Memory B cell (primary cell): ENCODE measurements around the gene FDX1.

Experiments
- ATAC-seq: fragments of 150-1000 bp; cut with Tn5 transposase; 2 replicates; pipeline ENCODE4 v1.10.0; 2021; ENCODE audit warnings: low read depth, mild to moderate bottlenecking, moderate library complexity
- DNase-seq, 2 donors: peaks; one replicate each; pipeline ENCODE4 v3.0.0; 2022; ENCODE audit warnings: low spot score in 2 of 2
- H3K27ac Mint-ChIP-seq: one replicate; pipeline ENCODE4 v1.8.0; 2022; ENCODE audit warnings: mild to moderate bottlenecking, moderate library complexity, mixed read lengths
- H3K27me3 Mint-ChIP-seq: one replicate; pipeline ENCODE4 v1.8.0; 2022; ENCODE audit warnings: mixed read lengths
- H3K36me3 Mint-ChIP-seq: one replicate; pipeline ENCODE4 v1.8.0; 2022; ENCODE audit warnings: mild to moderate bottlenecking, mixed read lengths
- H3K4me1 Mint-ChIP-seq: one replicate; pipeline ENCODE4 v1.8.0; 2022; ENCODE audit warnings: mixed read lengths
- H3K4me3 Mint-ChIP-seq: one replicate; pipeline ENCODE4 v1.8.0; 2022; ENCODE audit warnings: mild to moderate bottlenecking, moderate library complexity, mixed read lengths
- H3K9me3 Mint-ChIP-seq: one replicate; pipeline ENCODE4 v1.8.0; 2022; ENCODE audit warnings: mixed read lengths

Gene FDX1

DNA sequence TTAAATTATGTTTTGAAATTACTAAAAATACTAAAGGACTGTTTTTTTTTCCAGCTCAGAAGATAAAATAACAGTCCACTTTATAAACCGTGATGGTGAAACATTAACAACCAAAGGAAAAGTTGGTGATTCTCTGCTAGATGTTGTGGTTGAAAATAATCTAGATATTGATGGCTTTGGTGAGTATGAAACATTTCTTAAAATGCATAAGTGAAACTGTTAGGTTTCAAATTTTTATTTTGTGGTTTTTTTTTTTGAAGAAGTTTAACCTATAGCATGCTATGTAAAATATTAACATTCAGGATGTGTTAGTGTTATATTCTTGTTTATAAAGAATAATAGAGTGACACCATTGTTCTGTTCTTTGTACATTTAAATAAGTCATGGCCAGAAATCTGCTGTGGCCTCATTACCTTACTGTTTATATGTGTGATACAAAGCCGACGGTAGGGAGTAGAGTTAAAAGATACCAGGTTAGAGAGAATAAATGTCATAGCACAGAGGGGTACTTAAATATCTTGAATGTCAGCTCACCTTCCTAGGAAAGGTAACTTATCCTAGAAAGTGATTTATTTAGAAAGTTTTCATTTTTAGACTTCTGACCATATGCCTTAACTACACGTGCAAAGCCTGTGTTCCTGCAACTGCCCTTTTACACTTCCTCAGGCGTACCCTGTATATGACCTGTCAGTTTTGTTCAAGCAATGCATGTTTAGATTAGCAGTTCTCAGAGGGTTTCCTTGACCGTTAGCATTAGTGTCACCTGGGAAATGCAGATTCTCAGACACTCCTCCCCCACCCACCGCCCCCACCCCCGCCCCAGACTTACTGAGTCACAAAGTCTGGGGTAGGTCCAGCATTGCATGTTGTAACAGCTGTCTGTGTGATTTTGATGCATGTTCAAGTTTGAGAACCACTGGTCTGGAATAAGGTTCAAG lies 6.3 kb downstream of the FDX1 start:
- Mint-ChIP-seq H3K27me3 (no peaks in the 10 kb centered on the region), H3K9me3 (no peaks in the 10 kb centered on the region), H3K4me1 (peaks cover 28% of the 10 kb centered on the region), H3K27ac (no peak overlapping the region), H3K36me3 (peaks cover 24% of the 10 kb centered on the region), H3K4me3 (no peak overlapping the region)
- DNase-seq (no peak), ATAC-seq (no peak)

DNA sequence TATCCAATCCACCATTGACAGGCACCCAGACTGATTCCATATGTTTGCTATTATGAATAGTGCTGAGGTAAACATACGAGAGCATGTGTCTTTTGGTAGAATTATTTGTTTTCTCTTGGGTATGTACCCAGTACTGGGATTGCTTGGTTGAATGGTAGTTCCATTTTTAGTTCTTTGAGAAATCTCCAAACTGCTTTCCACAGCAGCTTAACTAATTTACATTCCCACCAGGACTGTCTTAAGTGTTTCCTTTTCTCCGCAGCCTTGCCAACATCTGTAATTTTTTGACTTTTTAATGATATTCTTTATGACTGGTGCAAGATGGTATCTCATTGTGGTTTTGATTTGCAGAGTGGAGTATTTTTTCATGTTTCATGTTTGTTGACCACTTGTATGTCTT lies 8.3 kb downstream of the FDX1 start:
- H3K36me3 Mint-ChIP-seq = peaks cover 34% of the 10 kb centered on the region
- no peaks in the 10 kb centered on the region for H3K27me3 Mint-ChIP-seq
- H3K4me1 Mint-ChIP-seq = peaks cover 17% of the 10 kb centered on the region
- no peak for ATAC-seq
- no peak for DNase-seq
- H3K9me3 Mint-ChIP-seq = no peaks in the 10 kb centered on the region
- no peak overlapping the region for H3K27ac Mint-ChIP-seq
- H3K4me3 Mint-ChIP-seq = no peak overlapping the region

DNA sequence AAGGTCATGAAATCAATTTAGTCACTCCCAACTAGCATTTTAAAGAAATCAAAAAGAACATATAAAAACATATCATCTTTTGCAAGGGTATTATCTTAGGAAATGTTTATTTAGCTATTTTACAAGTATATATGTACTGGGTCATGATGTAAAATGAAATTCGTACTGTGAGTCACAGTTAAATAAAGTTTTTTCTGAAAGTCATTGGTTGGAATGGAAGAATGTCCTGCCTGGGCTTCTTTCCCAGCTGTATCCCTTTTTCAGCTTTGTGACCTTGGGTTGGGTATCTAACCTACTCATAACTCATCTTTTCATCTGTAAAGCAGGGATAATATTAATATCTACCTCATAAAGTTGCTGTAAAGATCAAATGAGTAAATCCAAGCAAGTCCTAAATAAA lies 15.7 kb downstream of the FDX1 start:
- DNase-seq = no peak
- Mint-ChIP-seq H3K27ac (no peak overlapping the region), H3K4me1 (peaks cover 15% of the 10 kb centered on the region), H3K4me3 (no peak overlapping the region), H3K27me3 (no peaks in the 10 kb centered on the region), H3K9me3 (peaks cover 3% of the 10 kb centered on the region), H3K36me3 (peaks cover 35% of the 10 kb centered on the region)
- ATAC-seq = no peak

DNA sequence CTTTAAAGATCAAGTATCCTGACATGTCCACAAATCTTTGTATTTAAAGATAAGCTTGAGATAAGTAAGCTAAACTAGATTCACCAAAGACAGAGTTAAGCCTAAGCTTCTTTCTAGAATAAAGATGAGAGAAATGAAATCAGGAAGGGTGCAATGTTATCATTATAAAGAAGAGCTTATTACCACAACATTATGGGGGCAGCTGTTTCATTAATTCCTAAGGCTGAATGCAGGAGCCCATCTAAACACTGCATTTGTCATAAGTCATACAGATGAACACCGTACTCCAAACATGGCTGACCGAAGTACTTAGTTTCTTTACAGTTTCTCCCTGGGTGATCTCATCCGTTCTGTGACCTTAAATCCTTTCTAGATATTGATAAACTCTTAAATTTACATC lies 16.3 kb downstream of the FDX1 start:
- no peak for ATAC-seq
- no peak overlapping the region for H3K4me3 Mint-ChIP-seq

DNA sequence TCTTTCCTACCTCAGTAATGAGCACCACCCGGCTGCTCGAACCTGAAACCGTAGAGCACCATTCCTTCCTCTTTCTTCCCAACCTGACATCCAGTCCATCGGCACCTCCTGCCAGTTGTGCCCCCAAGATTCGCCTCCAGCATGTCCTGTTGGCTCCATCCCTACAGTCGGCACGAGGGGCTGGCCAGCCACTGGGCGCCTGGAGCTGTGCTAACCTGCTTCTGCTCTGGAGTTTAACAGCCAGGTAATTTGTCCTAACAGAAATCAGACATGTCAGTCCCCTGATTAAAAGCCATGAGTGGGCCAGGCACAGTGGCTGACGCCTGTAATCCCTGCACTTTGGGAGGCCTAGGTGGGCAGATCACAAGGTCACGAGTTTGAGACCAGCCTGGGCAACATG lies 16.8 kb downstream of the FDX1 start:
- Mint-ChIP-seq H3K36me3 (peaks cover 28% of the 10 kb centered on the region), H3K9me3 (peaks cover 3% of the 10 kb centered on the region), H3K4me3 (no peak overlapping the region), H3K4me1 (peaks cover 10% of the 10 kb centered on the region), H3K27me3 (no peaks in the 10 kb centered on the region), H3K27ac (no peak overlapping the region)
- DNase-seq (no peak), ATAC-seq (no peak)

More for the DNA sequence above, 16.3 kb downstream of the FDX1 start:
- Mint-ChIP-seq H3K36me3 (peaks cover 31% of the 10 kb centered on the region), H3K27ac (no peak overlapping the region), H3K9me3 (peaks cover 3% of the 10 kb centered on the region), H3K27me3 (no peaks in the 10 kb centered on the region), H3K4me1 (peaks cover 13% of the 10 kb centered on the region)
- no peak for DNase-seq

DNA sequence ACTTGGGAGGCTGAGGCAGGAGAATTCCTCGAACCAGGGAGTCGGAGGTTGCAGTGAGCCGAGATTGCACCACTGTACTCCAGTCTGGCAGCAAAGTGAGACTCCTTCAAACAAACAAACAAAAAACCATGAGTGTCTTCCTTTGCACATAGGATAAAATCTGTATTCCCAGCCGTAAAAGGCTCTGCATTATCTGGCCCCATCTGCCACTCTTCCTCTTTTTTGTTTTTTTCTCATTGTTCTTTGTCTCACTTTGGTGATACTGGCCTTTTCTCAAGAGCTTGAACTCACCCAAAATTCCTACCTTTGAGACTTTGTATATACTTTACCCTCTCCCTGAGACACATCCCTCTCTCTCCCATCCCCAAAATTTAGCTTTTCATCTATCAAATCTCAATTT lies 17.6 kb downstream of the FDX1 start:
- H3K27ac Mint-ChIP-seq = no peak overlapping the region
- peaks cover 10% of the 10 kb centered on the region for H3K4me1 Mint-ChIP-seq
- H3K36me3 Mint-ChIP-seq = peaks cover 32% of the 10 kb centered on the region
- H3K27me3 Mint-ChIP-seq = no peaks in the 10 kb centered on the region
- no peak for ATAC-seq
- DNase-seq = no peak
- no peak overlapping the region for H3K4me3 Mint-ChIP-seq
- H3K9me3 Mint-ChIP-seq = peaks cover 3% of the 10 kb centered on the region

DNA sequence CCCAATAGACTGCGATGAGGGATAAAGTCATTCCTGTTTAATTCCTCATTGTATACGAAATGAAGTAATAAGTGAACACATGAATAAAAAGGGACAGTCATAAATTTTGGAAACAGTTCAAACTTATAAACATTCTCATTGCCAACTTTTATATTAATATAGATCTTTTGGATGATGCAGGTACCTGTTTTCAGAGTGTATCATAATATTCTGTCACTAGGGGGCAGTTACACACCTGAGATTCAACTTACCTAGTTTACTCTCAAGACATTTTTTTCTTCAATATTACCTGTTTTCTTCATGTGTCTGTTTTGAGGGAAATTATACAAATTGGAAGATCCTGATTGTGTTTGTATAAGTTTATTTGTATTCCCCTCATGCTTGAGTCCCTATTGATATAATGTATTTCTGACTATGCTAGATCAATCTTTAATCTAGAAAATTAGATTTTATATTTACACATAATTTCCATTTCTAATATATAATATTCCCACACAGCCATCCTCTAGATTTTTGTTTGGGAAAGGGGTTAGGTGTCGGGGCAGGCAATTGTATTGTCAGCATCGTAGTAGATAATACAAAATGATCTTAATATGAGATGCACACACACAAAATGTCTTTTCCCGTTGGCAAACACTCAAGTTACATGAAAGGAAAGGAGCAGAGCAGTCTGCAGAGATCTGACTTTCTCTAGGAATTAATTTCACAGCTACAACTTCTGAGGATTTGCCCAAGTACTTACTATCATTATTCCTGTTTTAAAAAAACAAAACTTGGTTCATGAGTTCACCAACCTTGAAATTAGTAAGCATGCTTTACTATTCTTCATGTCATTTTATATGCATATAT lies 18.4 kb downstream of the FDX1 start:
- Mint-ChIP-seq H3K9me3 (peaks cover 3% of the 10 kb centered on the region), H3K27ac (no peak overlapping the region), H3K27me3 (no peaks in the 10 kb centered on the region), H3K4me1 (peaks cover 13% of the 10 kb centered on the region), H3K4me3 (no peak overlapping the region), H3K36me3 (peaks cover 28% of the 10 kb centered on the region)
- peak in 1 of 2 donors; percentile 23 for DNase-seq
- ATAC-seq = no peak

DNA sequence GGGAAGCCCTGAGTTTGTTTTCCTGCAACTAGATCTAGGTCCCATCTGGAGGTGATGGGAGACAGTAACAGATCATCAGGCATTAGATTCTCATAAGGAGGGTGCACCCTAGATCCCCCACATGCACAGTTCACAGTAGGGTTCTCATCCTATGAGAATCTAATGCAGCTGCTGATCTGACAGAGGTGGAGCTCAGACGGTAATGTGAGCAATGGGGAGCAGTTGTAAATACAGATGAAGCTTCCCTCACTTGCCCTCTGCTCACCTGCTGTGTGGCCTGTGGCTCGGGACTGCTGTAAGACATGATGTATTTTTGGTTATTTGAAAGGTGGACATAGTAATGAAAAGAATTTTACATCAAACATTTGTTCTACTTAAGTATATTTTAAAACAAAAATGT lies 20.5 kb downstream of the FDX1 start:
- Mint-ChIP-seq H3K36me3 (peaks cover 22% of the 10 kb centered on the region), H3K4me3 (no peak overlapping the region), H3K9me3 (no peaks in the 10 kb centered on the region), H3K27me3 (no peaks in the 10 kb centered on the region), H3K27ac (no peak overlapping the region), H3K4me1 (peaks cover 10% of the 10 kb centered on the region)
- no peak for DNase-seq
- ATAC-seq = no peak

DNA sequence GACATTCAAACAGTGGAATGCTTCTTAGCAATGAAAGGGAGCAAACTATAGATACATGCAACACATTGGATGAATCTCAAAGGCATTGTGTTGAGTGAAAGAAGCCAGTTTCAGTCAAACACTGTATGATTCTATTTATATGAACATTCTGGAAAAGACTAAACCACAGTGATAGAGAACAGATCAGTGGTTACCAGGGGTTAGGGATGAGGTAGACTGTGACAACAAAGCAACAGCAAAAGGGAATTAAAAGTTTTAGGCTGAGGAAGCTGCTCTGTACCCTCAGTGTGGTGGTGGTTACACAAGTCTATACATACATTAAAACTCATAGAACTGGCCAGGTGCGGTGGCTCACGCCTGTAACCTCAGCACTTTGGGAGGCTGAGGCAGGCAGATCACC lies 23.0 kb downstream of the FDX1 start:
- ATAC-seq = no peak
- peaks cover 13% of the 10 kb centered on the region for H3K36me3 Mint-ChIP-seq
- H3K9me3 Mint-ChIP-seq = no peaks in the 10 kb centered on the region
- DNase-seq = no peak
- peak overlapping the region; percentile 26 for H3K27ac Mint-ChIP-seq
- no peaks in the 10 kb centered on the region for H3K27me3 Mint-ChIP-seq
- no peak overlapping the region for H3K4me3 Mint-ChIP-seq
- H3K4me1 Mint-ChIP-seq = peaks cover 14% of the 10 kb centered on the region

DNA sequence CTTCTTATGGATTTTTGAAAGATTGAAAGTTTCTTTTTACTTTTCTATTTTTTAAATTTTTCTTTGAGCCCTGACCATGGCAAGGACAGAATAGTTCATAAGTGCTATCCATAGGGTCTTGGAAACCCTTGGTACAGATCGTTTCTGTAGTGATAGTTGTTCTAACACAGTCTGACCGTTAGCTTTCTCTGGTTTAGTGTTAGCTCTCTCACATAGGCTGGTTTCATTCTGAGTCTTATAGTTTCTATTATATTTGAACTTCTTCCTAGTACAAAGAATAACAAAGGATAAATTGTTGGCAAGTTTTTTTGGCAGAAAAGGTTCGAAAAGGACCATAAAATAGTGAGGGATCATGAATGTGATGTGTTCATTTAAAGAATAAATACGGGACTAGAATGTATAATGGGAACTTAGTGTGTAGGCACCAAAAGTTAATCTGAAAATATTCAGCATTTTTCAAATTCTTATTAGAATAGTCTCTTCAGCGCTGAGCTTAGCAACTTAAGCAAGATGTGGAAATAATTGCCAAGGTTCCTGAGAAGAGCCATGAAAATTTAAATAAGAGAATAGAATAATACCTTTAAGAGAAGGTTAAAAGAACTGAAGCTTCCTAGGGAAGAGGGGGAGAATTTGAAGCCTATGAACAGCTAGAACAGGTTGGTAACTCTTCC lies 24.1 kb downstream of the FDX1 start:
- H3K9me3 Mint-ChIP-seq = no peaks in the 10 kb centered on the region
- no peak for ATAC-seq
- no peak overlapping the region for H3K27ac Mint-ChIP-seq
- no peak for DNase-seq
- peaks cover 14% of the 10 kb centered on the region for H3K4me1 Mint-ChIP-seq
- no peaks in the 10 kb centered on the region for H3K27me3 Mint-ChIP-seq
- no peak overlapping the region for H3K4me3 Mint-ChIP-seq
- H3K36me3 Mint-ChIP-seq = peaks cover 14% of the 10 kb centered on the region

DNA sequence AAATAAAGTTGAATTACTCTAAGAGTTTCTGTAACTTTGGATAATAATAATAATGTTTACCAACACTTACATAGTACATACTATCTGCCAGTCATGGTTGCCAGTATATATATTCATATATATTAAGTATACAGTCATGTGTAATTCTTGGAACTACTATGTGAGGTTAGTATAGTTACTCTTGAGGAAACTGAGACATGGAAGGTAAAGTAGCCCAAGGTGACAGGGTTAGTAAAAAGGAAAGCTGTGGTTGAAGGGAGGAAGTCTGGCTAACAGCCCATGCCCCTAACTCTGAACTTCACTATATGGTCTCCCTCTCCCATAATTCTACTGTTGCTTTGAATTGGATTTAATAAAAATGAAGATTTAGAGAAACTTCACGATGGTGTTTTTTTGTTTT lies 24.9 kb downstream of the FDX1 start:
- Mint-ChIP-seq H3K27ac (peak overlapping the region; percentile 57), H3K4me1 (peaks cover 14% of the 10 kb centered on the region), H3K27me3 (no peaks in the 10 kb centered on the region), H3K4me3 (no peak overlapping the region), H3K36me3 (peaks cover 14% of the 10 kb centered on the region), H3K9me3 (no peaks in the 10 kb centered on the region)
- ATAC-seq (no peak), DNase-seq (no peak)

DNA sequence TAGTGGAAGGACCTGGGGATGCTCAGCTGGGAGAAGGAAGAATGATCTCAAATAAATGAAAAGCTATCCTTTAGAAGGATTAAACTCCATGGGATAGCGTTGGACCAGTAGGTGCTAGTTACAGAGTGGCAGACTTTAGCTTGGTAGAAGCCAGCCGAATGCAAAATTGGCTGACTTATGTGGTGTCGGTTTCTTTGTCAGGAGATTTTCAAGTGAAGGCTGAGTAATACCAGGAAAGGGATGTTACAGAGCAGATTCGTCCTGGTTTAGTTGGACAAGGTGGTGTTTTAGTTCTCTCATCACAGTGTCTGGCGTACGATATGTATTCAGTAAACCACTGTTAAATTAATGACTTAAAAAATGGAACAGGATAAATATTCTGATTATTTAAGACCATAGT lies 26.0 kb downstream of the FDX1 start:
- Mint-ChIP-seq H3K4me3 (no peak overlapping the region), H3K27ac (peak overlapping the region; percentile 17), H3K4me1 (peaks cover 14% of the 10 kb centered on the region), H3K9me3 (no peaks in the 10 kb centered on the region), H3K27me3 (no peaks in the 10 kb centered on the region), H3K36me3 (peaks cover 23% of the 10 kb centered on the region)
- ATAC-seq (no peak), DNase-seq (no peak)

DNA sequence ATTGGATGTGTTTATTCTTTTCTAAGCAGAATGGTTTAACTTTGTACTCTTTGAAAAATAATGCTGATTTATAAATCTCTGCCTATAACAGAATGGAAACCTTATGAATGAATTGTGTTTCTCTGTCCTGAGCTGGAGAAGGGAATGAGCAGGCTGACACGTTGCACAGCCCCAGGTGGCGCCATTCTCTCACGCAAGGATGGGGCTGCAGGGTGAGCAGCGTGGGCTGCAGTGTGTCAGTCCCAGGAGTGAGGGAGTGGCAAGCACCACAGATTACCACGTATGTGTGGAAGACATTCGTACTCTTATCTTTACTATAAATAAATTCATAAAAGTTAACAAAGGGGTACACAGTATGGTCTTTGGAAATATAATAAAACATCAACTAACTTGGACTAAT lies 33.4 kb downstream of the FDX1 start:
- H3K27ac Mint-ChIP-seq = no peak overlapping the region
- no peaks in the 10 kb centered on the region for H3K4me1 Mint-ChIP-seq
- DNase-seq (peak in 1 of 2 donors; percentile 9), ATAC-seq (peak; percentile 81)
- no peak overlapping the region for H3K4me3 Mint-ChIP-seq
- no peaks in the 10 kb centered on the region for H3K27me3 Mint-ChIP-seq
- no peaks in the 10 kb centered on the region for H3K9me3 Mint-ChIP-seq
- H3K36me3 Mint-ChIP-seq = peaks cover 19% of the 10 kb centered on the region

DNA sequence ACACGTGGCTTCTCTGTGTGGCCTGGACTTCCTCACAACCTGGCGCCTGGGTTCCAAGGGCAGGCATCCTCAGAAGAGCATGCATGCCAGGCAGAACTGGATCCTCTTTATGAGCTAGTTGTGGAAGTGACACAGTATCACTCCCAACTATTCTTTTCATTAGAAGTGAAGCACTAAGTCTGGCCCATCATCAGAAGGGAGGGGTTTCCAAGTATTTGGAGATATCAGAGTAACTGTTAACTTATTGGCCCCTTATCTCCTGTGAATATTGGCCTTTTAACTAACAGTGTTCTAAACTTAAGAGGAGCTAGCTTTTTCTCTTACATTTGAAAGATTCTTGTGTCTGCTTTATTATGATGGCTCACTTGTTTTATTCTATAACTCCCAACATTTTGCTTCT lies 35.5 kb downstream of the FDX1 start:
- DNase-seq (no peak), ATAC-seq (no peak)
- H3K36me3 Mint-ChIP-seq = peaks cover 16% of the 10 kb centered on the region

More for the DNA sequence above, 35.5 kb downstream of the FDX1 start:
- H3K27ac Mint-ChIP-seq = peak overlapping the region; percentile 28
- H3K9me3 Mint-ChIP-seq = no peaks in the 10 kb centered on the region
- no peaks in the 10 kb centered on the region for H3K27me3 Mint-ChIP-seq
- no peaks in the 10 kb centered on the region for H3K4me1 Mint-ChIP-seq
- no peak overlapping the region for H3K4me3 Mint-ChIP-seq
